Activated CD8-positive, alpha-beta T cell treated with anti-CD3 and anti-CD28 coated beads for 36 hours (primary cell): ENCODE measurements around the gene GALK2. TPM values are rescaled to one million over a fixed set of nuclear protein-coding genes. Genes with fewer than 3 reads are reported as not detected.

Experiments used
- ATAC-seq: fragments of 200-7000 bp; cut with Tn5 transposase; one replicate; pipeline ENCODE4 v1.10.0; 2021; ENCODE audit warnings: mild to moderate bottlenecking, moderate library complexity
- CTCF ChIA-PET: fragments of 350-600 bp; sonication (Branson Sonifier 250); formaldehyde crosslinking; loops from one replicate; lab custom pipeline; 2021; ENCODE audit warnings: antibody characterized with exemption; lab: Charles Lee
- POLR2A ChIA-PET: fragments of 350-600 bp; sonication (Branson Sonifier 250); formaldehyde crosslinking; loops from one replicate; lab custom pipeline; 2021; ENCODE audit warnings: antibody characterized with exemption; lab: Charles Lee
- DNase-seq: peaks from one replicate; pipeline ENCODE4 v3.0.0-alpha.2; 2020
- H3K27ac Mint-ChIP-seq: one replicate; pipeline ENCODE4 v1.8.0; 2021; ENCODE audit warnings: mild to moderate bottlenecking, mixed read lengths
- H3K27me3 Mint-ChIP-seq: one replicate; pipeline ENCODE4 v1.8.0; 2021; ENCODE audit warnings: mixed read lengths
- H3K36me3 Mint-ChIP-seq: one replicate; pipeline ENCODE4 v1.8.0; 2021; ENCODE audit warnings: low read depth, mixed read lengths
- H3K4me1 Mint-ChIP-seq: one replicate; pipeline ENCODE4 v1.8.0; 2021; ENCODE audit warnings: low read depth, mixed read lengths
- H3K4me3 Mint-ChIP-seq: one replicate; pipeline ENCODE4 v1.8.0; 2021; ENCODE audit warnings: mild to moderate bottlenecking, moderate library complexity, mixed read lengths
- H3K9me3 Mint-ChIP-seq: one replicate; pipeline ENCODE4 v1.8.0; 2021; ENCODE audit warnings: mixed read lengths
- intact Hi-C: fragments of 100-400 bp; cut with micrococcal nuclease; formaldehyde crosslinking; loops from one replicate; pipeline ENCODE4 v1.10.0; 2022
- microRNA-seq: library from miRNA; unstranded; fragments of <30 nt; microRNA quantifications from one replicate; pipeline ENCODE4 v1.2.0, GENCODE V29; 2022; ENCODE audit warnings: borderline microRNAs expressed, borderline replicate concordance
- total RNA-seq, 2 experiments: library from RNA; stranded (reverse); gene quantifications; one replicate each; pipeline ENCODE4 v1.2.3, GENCODE V29; 2021
- TF ChIP-seq, protein P1 (sequence below): fragments of 200-600 bp; IDR thresholded peaks from one replicate; pipeline ENCODE4 v1.8.0; 2022; ENCODE audit warnings: antibody characterized with exemption, mild to moderate bottlenecking

Gene GALK2
- total RNA-seq, 2 experiments from 2014 or later = 26.8 to 27.5 TPM

DNA sequence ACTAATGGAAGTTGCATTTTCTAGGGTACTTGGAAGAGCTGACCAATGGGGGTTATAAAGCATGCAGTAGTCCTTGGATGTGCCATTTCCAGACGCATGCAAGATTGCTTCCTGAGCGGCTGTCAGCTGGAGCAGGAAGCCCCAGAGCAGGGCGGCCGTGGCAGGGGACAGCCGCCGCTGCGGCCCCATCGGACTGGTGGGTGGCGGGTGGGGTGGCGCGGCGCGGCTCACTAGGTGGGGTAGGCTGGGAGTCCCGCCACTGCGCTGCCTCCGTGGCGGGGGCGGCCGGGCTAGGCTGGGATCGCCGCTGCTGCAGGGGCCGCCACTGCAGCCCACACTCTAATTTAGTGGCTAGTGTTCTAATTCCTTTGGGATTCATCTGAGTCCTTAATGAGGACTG is 196.4 kb downstream of the GALK2 start:
- no peak for ATAC-seq
- peaks cover 12% of the 10 kb centered on the region for H3K9me3 Mint-ChIP-seq
- CTCF ChIA-PET = no interaction called here
- peaks cover 9% of the 10 kb centered on the region for H3K36me3 Mint-ChIP-seq
- POLR2A ChIA-PET = no interaction called here
- no peaks in the 10 kb centered on the region for H3K4me1 Mint-ChIP-seq
- H3K27ac Mint-ChIP-seq = no peak overlapping the region
- no peak overlapping the region for H3K4me3 Mint-ChIP-seq
- intact Hi-C loops = no loop called here
- no peak for DNase-seq
- no peaks in the 10 kb centered on the region for H3K27me3 Mint-ChIP-seq
- TF ChIP-seq, protein P1, sequence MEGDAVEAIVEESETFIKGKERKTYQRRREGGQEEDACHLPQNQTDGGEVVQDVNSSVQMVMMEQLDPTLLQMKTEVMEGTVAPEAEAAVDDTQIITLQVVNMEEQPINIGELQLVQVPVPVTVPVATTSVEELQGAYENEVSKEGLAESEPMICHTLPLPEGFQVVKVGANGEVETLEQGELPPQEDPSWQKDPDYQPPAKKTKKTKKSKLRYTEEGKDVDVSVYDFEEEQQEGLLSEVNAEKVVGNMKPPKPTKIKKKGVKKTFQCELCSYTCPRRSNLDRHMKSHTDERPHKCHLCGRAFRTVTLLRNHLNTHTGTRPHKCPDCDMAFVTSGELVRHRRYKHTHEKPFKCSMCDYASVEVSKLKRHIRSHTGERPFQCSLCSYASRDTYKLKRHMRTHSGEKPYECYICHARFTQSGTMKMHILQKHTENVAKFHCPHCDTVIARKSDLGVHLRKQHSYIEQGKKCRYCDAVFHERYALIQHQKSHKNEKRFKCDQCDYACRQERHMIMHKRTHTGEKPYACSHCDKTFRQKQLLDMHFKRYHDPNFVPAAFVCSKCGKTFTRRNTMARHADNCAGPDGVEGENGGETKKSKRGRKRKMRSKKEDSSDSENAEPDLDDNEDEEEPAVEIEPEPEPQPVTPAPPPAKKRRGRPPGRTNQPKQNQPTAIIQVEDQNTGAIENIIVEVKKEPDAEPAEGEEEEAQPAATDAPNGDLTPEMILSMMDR = no peak

DNA sequence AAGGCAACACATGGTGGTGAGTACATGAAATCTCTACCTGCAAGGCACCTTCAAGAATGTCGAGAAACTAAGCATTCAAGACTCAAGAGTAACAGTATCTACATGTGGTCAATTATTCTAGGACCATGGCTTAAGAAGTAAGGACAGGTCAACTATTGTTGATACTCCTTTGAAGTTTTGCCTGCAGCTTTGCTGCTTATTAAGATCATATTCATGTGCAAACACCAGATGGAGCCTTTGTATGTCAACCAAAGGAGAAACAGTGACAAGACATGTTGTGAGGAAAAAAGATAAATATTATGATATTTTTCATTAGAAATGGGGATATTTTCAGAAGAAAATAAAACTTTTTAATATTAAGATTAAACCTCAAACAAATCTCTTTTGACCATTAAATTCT is 200.7 kb downstream of the GALK2 start:
- no peaks in the 10 kb centered on the region for H3K4me1 Mint-ChIP-seq
- no peak for DNase-seq
- ATAC-seq = no peak
- ChIA-PET CTCF (no interaction called here), POLR2A (no interaction called here)
- TF ChIP-seq, protein P1 = no peak
- peaks cover 6% of the 10 kb centered on the region for H3K36me3 Mint-ChIP-seq
- no peaks in the 10 kb centered on the region for H3K27me3 Mint-ChIP-seq
- H3K4me3 Mint-ChIP-seq = no peak overlapping the region
- H3K9me3 Mint-ChIP-seq = peaks cover 8% of the 10 kb centered on the region
- intact Hi-C loops = no loop called here
- no peak overlapping the region for H3K27ac Mint-ChIP-seq

DNA sequence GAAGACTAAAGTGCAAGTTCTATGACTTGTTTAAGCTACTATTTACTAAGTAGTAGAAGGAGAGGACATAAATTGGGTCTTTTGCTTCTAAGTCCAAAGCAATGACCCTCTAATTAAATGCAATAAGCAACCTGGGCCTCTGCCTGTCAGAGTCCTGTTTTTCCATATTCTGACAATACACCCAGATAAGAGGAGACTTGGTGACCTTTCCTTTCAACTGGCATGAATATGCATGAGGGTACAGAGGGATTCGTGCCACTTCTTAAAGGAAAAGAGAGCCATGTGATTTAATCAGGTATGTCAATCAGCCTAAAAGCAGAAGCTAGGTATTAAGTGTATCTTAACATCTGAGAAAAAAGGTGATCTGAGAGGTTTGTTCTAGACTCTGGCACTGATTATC is 202.3 kb downstream of the GALK2 start:
- DNase-seq (no peak), ATAC-seq (no peak)
- no peaks in the 10 kb centered on the region for H3K36me3 Mint-ChIP-seq
- TF ChIP-seq, protein P1 = no peak
- no peak overlapping the region for H3K27ac Mint-ChIP-seq
- no peaks in the 10 kb centered on the region for H3K27me3 Mint-ChIP-seq
- H3K9me3 Mint-ChIP-seq = peaks cover 4% of the 10 kb centered on the region
- intact Hi-C loops = no loop called here
- H3K4me1 Mint-ChIP-seq = no peaks in the 10 kb centered on the region
- CTCF ChIA-PET = interaction anchor here (0.9 kb wide), 1 partner anchor 100 kb away, joined by 3 read pairs; no protein-coding TSS in a partner anchor
- no peak overlapping the region for H3K4me3 Mint-ChIP-seq
- POLR2A ChIA-PET = no interaction called here

DNA sequence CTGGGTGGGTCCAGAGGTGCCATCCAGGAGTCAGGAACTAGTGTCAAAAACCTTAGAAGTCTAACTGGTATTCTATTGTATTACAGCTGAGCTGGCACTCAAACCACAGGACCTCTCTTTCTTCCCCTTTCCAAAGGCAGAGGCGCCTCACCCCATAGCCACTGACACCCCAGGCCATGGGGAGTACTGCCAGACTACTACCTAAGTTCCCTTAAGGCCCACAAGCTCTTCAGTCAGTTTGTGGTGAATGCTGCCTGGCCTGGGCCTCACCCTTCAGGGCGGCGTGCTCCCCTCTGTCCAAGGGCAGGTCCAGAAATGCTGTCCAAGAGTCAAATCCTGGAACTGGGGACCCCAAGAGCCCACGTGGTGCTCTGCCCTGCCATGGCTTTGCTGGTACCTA is 209.9 kb downstream of the GALK2 start:
- H3K9me3 Mint-ChIP-seq = no peaks in the 10 kb centered on the region
- ChIA-PET POLR2A (no interaction called here), CTCF (no interaction called here)
- H3K27ac Mint-ChIP-seq = no peak overlapping the region
- DNase-seq (no peak), ATAC-seq (no peak)
- no peaks in the 10 kb centered on the region for H3K27me3 Mint-ChIP-seq
- no peaks in the 10 kb centered on the region for H3K4me1 Mint-ChIP-seq
- TF ChIP-seq, protein P1 = no peak
- intact Hi-C loops = no loop called here
- H3K4me3 Mint-ChIP-seq = no peak overlapping the region
- H3K36me3 Mint-ChIP-seq = no peaks in the 10 kb centered on the region

DNA sequence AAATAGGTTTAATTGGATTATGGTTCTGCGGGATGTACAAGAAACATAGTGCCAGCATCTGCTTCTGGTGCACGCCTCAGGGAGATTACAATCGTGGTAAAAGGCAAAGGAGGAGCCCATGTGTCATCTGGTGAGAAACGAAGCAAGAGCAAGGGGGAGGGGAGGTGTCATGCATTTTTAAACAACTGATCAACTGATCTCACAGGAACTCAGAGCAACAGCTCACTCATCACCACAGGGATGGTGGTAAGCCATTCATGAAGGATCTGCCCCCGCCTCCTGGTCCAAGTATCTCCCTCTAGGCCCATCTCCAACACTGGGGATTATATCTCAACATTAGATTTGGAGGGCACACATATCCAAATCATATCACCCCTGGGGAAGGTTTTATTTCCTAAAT is 210.9 kb downstream of the GALK2 start:
- no peaks in the 10 kb centered on the region for H3K4me1 Mint-ChIP-seq
- H3K4me3 Mint-ChIP-seq = no peak overlapping the region
- intact Hi-C loops = no loop called here
- CTCF ChIA-PET = no interaction called here
- POLR2A ChIA-PET = no interaction called here
- H3K27me3 Mint-ChIP-seq = no peaks in the 10 kb centered on the region
- no peaks in the 10 kb centered on the region for H3K36me3 Mint-ChIP-seq
- ATAC-seq (no peak), DNase-seq (no peak)
- TF ChIP-seq, protein P1 = no peak
- no peak overlapping the region for H3K27ac Mint-ChIP-seq
- no peaks in the 10 kb centered on the region for H3K9me3 Mint-ChIP-seq

Small RNA genes within 50 kb of the gene (microRNA-seq; reads per million reads assigned to microRNA genes)
- gene MIR4716 = not detected

Other genes starting within 250 kb of the GALK2 start
- 1 to 10 TPM; 2.5 TPM for gene SHC4, start 206.3 kb upstream of the GALK2 start, total RNA-seq
- 10 to 100 TPM; 17.9 to 19.6 TPM for gene SECISBP2L, start 123.8 kb upstream of the GALK2 start, total RNA-seq
- 10 to 100 TPM; 85.0 to 85.8 TPM for gene COPS2, start 14.6 kb upstream of the GALK2 start, total RNA-seq